PC-9 (cell line): ENCODE measurements around the gene P2RX7.

Experiments used
- CTCF ChIP-seq: fragments of 200-600 bp; sonication (generic); conservative IDR thresholded peaks from 2 replicates; pipeline ENCODE4 v1.6.1; 2017; ENCODE audit warnings: mixed run types, antibody characterized with exemption, mild to moderate bottlenecking, moderate library complexity
- EZH2 ChIP-seq: fragments of 200-600 bp; sonication (generic); IDR thresholded peaks from 2 replicates; pipeline ENCODE4 v1.8.0; 2017; ENCODE audit warnings: antibody characterized with exemption, low read depth

GRCh38 chr12:121217761-121218160 is 85.1 kb downstream of the P2RX7 start:
- TF ChIP-seq CTCF (no peak), EZH2 (no peak)
